Tongue (tissue), 2 donors: ENCODE data around the gene WDR5. TPM values are rescaled to one million over a fixed set of nuclear protein-coding genes. Genes with fewer than 3 reads are reported as not detected.

ENCODE experiments used
- DNase-seq: peaks from one replicate; pipeline ENCODE4 v3.0.0-alpha.2; 2015
- total RNA-seq: library from RNA; depleted of rRNA; stranded (reverse); fragments of >200 nt; gene quantifications from one replicate; pipeline ENCODE4 v1.2.3, GENCODE V29; 2014

The WDR5 gene
- total RNA-seq, 1 donor from 2014 or later, result 37.5 TPM

DNA sequence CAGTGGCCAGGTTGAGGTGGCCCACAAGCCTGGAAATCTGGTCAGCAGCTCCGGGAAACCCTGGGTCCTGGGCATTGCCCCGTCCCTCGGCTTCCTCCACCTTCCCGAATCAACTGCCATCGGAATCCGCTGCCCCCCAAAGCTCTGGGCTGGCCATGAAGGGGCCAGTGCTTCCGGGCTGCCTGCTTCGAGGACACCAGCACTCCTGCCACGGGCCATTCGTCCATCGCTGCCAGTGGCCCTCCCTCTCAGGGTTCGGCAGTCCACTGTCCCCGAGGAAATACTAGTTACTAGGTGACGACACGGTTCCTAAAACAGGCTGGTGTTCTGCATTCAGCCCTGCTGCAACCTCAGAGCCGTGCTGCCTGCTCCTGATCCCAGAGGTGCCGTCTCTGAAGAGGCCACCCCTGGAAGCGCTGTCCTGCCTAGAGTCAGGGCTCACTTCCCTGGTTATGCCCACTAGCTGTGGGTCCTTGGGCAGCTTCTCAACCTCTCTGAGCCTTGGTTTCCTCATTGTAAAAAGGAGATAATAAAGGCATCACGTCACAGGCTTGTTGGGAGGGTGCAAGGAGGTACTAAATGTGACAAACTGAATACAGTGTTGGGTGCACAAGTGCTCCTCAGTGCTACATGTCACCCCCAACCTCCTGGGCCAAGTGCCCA is 3.5 kb upstream of the WDR5 start:
- no peak for DNase-seq

DNA sequence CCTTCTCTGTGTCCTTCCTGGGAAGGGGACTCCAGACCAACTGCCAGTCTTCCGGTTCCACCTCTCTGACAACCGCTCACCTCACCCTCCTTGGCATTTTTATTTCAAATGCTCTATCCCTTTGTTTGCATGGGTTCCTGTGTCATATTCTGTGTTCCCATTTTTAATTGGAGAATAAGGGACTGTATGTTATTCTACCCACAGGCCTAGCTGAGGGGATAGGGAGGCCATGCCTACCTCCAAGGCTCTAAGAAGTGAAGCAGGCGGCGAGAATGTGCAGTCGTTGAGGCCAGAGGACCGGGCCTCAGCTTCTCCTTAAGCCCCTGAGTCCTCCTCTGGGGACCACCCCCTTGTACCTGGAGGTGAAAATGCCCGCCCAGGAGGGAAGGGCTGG is 936 bp upstream of the WDR5 start:
- DNase-seq, result no peak

DNA sequence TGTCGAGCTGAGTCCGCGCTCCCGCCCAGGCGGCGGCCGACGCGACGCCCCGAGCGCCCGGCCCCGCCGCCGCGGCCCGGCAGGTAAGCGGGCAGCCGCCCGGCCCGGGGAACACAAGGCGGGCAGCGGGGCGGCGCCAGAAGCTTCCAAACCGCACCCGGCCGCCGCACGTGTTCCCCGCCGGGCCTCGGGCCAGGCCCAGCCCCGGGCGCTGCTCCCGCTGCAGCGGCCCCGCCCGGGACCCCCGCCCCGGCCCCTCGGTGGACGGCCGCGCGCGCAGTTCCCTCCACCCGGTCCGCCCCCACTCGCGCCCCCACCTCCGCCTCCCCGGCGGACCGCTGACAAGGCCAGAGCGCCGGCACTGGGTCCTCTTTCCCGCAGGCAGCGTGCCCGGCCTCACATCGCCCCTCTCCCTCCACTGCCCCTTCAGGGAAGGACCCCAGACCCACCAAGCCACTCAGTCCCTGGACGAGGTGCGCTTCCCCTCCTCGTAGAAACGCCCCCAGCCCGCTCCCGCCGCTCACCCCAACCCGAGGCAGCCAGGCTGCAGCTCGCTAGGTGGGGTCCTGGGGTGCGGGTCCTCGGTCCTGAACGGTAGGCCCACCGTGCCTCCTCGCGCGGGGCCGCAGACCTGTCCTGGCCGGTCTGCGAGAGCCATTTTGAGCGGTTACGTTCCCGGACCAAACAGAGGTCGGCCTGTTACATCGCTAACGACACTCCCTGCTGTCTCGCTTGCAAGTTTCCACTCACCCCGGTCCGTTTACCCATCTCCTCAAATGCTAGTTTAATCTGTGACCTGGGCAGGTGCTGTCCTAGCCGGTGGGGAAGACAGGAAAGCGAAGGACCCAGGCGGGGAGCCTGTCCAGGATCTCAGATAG is 475 bp downstream of the WDR5 start:
- DNase-seq, result peak; percentile 50

DNA sequence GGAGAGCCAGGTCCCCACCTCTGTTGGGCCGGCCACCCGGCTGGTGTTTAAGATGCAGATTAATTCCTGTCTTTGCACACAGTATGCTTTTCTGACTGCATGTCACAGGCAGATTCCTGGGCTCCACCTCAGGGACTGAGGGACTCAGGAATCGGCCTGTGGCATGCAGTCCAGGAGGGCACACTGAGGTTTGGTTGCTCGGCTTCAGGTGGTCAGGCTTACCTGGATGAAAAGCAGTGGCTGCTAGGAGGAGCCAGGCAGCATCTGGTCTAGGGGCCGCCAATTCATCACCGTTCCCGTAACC is 1.1 kb downstream of the WDR5 start:
- DNase-seq, result no peak

DNA sequence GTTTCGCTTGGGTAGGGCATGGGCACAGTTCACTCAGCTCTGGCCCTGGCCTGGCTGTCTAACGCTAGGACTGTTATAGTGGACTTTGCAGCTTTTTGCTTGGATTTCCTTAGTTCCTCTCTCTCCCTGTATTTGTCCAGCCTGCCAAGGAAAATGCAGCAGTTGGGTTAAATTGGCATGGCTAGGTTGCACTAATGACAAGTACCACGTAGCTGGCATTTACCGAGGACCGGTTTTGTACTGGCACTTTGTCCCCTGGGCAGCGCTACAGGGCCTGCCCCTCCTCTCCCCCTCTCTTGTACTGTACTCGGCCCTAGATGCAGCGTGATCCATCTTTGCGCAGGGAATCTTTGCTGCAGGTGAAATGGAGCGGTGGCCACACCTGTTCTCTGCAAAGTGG is 2.4 kb downstream of the WDR5 start:
- no peak for DNase-seq

DNA sequence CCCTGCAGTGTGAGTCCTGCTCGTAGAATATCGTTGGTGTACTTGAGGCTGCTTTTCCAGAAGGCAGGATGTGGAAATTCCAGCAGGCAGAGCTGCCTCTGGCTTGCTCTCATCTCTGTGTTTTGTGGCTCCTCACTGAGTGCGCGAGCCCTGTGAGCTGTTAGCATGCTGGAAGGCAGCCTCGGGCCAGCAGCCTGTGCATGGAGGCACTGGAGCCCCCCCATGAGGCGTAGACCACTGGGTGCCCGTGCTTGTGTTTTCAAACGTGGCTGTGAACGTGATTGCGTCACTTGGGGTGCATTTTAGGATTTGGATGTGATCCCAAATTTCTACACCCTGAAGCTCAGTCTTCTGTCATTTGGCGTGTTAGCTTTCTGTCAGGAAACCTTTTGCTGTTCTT is 3.2 kb downstream of the WDR5 start:
- peak; percentile 63 for DNase-seq

DNA sequence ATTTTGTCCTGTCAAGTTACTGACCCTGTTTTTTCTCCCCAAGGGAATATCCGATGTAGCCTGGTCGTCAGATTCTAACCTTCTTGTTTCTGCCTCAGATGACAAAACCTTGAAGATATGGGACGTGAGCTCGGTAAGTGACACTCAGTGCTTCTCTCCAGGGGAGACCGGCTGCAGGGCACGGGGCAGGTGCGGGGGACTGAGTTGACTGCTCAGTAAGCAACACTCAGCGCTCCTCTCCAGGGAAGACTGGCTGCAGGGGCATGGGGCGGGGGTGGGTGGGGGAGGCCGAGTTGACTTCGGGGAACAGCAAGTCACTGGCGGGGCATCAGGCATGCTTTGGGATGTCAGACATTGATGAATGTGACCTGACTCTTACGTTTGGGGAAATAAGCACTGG is 6.0 kb downstream of the WDR5 start:
- DNase-seq, result no peak

DNA sequence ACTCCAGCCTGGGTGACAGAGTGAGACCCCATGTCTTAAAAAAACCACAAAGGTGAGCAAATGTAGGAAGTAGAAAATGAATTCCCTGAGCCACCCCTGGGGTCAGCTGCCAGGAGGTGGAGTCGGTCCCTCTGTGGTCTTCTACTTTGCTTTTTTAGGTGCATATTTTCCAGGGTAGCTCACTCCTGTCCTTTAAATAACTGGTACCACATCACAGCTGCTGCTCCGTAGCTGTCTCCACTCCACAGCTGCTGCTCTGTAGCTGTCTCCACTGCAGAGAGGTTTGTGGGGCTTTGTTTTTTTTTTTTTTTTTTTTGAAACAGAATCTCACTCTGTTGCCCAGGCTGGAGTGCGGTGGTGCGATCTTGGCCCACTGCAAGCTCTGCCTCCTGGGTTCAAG is 8.9 kb downstream of the WDR5 start:
- peak; percentile 83 for DNase-seq

DNA sequence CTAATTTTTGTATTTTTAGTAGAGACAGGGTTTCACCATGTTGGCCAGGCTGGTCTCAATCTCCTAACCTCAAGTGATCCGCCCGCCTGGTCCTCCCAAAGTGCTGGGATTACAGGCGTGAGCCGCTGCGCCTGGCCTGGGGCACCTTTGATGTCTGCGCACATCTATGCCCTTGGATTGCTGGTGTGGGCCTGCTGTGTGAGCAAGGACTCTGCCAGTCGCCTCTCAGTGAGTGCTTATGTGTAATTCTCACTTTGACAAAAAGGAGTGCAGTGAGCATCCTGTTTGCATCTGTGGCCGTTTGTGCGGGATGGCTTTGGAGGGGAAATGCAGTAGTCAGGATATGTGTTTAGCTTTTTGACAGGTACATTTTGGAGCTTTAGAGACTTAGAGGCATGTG is 9.4 kb downstream of the WDR5 start:
- DNase-seq, result no peak

DNA sequence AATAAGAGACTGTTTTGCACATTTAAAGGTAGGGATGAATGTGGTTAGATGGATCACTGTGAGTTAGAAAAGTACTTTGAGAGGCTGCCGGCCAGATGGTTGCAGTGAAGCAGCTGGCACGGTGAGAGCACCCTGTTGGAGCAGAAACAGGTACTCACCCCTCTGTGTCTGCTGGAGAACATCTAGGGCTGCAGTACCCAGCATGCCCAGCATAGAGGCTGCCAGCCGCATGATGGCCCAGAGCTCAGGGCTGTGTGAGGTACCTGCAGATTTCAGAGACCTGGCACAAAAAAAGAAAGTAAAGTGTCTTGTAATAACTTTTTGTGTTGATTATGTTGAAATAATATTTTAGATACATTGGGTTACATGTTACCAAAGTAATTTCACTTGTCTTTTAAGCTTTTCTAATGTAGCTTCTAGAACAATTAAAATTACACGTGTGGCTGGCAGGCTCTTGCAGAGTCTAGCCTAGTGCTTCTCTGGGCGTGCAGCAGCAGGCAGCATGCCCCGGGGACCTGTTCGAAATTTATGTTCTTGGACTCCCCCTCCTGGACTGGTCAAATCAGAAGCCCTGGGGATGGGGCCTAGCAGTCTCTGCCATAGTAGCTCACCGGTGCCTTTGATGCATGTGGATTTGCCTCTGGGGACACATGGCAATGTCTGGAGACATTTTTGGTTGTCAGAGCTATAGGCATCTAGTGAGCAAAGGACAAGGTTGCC is 11.1 kb downstream of the WDR5 start:
- no peak for DNase-seq

DNA sequence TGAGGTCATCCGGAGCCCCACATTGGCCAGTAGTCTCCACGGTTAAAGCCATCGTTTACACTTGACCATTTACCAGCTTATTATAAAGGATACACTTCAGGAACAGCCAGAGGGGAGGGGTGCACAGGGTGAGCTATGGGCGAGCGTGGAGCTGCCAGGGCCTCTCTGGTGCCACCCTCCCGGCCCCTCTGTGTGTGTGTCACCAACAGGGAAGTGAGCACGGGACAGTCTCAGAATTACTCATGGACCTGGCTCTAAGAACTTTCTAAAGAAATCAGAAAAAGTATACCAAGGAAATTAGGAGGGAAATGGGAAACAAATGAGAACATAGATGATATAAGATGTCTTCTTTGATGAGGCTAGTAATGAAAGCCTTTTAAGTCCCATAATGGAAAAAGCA is 13.5 kb downstream of the WDR5 start:
- DNase-seq, result no peak

DNA sequence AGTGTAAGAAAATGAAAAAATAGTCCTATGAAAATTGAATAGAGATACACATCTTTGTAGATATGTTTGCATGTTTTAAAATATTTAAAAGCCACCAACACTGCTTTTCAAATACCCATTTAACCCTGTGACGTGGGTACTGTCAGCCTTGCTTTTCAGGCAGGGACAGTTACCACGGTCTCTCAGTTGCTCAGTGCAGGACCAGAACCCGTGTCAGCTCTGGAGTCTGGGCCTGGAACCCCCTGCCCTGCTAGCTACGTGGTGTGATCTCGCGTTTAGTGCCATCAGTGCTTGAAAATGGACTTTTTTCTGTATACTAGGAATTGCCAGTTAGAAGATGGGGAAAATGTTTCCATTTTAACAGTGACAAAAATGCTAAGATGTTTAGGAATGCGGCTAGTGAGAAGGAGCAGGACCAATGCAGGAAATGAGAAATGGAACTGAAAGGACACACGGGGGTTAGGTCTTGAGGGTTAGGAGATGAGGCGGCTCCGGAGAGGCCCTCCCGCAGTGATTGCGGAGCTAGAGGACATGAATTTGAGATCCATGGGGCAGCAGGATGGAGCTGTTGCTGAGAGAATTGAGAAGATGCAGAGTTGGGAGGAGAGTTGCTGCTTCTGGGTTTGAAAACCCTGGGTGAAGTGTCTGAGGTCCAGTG is 14.8 kb downstream of the WDR5 start:
- DNase-seq, result no peak

DNA sequence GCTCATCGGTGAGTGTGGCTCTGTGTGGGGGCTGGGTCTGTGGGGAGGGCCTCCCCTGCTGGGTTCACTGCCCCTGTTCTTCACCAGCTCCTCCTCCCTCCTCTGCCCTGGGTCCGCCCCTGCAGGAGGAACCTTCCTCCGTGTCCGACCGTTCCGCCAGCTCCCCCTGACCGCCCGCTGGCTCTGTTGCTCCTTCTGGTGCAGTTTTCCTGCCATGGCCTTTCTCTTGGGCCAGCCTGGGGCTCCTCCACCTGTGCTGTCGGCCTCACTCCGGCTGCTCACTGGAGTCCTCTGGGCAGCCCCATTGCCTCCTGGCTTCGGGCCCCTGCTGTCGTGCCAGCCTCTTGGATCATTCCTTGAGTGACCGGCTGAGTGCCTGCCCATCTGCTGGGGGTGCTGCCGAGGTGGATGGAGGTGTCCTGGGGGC is 16.2 kb downstream of the WDR5 start:
- no peak for DNase-seq

DNA sequence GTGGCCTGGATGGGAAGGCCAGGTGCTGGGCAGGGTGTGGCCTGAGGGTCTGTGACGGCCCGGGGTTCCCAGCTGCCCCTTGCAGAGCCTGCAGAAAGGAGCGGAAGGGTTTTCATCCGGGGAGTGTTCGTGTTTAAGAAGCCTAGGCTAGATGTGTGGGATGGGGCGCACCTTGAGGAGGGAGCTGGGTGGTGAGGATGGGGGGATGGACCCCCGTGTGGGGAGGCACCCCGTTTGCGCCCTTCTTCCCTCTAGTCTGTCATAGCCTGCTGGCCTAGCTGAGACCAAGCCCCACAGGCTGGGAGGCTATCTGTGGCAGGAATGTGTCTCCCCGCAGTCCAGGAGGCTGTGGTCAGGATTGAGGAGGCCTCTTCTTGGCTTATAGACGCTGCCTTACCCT is 16.6 kb downstream of the WDR5 start:
- DNase-seq, result no peak

DNA sequence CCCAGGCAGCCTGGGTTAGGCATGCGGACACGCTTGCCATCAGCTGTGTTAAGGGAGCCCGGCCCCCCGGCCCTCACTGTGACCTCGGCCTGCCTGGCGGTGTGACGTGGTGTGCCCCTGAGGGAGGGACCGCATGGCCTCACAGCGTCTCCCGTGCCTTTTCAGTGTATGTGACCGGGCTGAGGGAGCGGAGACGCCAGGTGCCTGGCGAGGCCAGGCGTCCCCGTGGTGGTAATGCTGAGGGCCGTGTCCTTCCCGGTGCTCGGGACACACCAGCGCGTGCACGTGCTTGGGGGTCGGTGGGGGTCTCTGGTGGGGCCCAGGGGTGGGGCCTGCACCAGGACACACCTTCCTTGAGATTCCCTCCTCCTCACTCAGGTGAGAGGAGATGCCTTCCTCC is 17.6 kb downstream of the WDR5 start:
- no peak for DNase-seq

DNA sequence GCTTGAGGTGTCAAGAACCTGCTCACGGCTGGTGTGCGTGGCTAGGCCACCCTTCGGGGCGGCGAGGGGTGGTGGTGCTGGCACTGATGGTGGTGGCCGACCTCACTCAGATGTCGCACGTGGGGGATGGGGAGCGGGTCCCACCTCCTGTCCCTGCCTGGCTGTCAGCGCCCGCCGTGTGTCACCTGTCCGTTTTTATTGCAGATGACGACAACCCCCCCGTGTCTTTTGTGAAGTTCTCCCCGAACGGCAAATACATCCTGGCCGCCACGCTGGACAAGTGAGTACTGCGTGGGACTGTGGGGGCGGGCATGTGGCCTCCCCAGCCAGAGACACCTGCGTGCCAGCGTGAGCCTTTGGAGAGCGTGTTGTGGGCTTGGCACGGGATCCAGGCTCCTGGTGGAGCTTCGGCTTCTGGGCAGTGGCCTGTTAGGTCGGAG is 18.4 kb downstream of the WDR5 start:
- no peak for DNase-seq

DNA sequence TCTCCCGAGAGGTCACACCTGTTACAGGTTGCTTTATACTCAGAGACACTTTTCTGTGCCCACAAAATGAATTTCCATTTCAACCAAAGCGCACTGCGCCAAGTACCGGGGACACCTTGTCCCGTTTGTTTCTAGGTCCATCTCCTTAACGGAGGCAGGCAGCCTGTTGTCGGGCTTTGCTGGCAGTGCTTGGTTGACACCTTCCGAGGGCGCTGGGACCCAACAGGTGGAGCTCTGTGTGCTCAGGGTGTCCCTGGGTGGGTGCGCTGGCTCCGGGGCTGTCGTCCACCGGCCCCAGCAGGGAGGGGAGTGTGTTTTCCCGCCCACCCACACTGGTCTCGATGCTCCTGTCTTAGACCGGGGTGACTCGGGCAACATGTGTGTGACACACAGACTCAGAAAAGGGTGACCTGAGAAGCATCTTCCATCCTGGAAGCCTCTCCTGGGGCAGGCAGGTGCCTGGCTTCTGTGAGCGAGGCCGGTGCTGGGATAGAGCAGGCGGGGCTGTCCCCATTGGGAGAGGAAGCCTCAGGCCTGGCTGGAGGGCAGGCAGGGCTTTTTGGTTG is 20.0 kb downstream of the WDR5 start:
- DNase-seq, result no peak

DNA sequence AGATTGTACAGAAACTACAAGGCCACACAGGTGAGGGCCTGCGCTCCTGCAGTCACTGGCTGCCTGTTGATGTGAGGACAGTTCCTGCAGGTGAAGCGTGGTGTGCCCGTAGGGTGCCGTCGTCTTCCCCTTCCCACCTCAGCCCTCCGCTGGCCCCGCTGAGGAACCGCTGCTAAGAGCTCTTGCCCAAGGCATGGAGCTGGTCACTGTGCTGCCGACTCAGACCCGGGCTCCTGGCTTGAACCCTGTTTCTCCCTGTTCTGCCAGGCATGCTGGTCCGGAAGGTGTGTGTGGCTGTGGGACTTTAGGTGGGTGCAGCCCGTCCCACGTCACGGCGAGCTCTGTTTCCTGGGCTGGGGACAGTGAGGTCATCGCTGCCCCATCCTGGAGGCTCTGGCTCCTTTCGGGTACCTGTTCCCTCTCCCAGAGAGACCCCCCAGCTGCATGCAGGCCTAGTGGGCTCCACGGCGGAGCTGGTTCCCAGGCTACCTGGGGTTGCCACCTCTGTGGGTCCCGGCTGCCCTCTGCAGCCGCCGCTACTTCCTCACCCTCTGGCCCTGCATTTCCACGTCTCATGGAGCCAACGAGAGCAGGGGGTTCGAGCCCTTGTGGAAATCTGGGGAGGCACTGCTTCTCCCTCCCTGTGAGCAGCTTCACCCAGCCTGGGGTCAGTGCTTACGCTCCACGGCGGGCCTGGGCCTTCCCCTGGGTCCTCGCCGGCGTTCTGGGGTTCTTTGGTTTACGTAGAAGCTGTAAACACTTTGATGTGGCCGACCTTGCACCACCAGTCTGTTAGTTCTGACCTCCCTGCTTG is 20.9 kb downstream of the WDR5 start:
- no peak for DNase-seq

DNA sequence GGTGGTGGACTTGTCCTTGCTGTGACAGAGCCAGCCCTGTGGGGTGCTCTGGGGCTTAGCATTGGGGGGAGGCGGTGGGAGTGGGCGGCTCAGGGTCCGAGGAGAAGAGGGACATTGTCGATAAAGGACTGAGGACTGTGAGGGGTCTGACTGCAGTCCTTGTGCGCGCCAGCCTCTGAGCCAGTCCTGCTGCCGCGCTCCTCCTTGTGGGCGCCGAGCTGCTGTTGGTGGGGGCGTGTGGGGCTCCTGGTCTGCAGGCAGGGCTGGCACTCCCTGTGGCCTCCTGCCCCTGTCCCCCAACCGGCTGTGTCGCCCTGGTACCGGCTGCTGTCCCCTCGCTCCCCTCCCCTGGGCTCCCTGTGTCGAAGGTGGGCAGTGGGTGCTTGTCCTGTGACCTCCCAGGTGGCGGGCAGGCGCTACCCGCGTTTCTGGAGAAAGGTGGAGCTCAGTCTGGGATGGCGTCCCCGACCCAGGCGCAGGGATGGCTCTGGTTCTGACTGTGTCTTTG is 21.6 kb downstream of the WDR5 start:
- DNase-seq, result no peak

DNA sequence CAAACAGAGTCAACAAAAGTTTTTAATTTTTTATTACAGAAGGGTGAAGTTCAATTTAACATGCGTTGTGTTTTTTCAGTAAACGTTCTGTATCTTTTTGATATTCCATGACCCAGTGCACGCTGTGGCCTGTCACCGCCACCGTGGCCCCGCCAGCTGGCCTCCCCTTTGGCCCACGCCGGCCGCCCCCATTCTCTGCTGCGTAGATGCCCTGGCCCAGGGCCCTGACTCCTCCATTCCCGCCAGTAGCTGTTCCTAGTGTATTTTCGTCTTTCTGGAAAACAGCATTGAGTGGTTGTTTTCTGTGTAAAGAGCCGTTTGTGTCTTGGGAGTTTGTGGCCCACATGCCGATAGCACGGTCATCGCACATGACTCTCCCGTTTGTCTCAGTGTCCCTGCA is 22.4 kb downstream of the WDR5 start:
- no peak for DNase-seq

DNA sequence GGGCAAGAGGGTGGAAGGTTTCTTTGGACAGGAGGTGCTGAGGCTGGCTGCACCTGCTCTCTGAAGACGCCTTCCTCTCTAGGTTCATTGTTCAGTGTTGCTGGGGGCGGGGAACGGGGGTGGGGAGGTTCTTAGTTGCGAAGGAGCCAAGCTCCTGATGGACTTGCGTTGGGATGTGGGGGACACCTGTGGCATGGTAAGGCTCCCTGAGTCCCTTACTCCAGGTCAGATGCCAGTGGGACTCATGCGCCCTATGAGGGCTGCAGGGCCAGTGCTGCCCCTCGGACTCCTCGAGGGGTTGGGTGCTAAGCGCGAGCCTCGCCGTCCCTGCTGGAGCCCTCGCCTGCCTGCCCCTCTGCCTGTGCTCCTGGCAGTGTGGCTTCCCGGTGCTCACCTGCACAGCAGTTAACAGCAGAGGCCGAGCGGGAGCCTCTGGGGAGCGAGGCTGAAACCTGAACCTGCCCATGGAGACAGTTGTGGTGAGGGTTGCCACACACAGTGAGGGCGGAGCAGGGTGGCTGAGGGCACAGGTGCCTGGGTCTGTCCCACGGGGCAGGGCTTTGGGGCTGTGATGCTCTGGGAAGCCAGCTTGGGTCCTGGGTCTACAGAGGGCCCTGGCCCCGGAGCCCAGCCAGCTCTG is 23.0 kb downstream of the WDR5 start:
- no peak for DNase-seq
